ENCODE measurements around the gene FMO1. TPM values are rescaled to one million over a fixed set of nuclear protein-coding genes. Genes with fewer than 3 reads are reported as not detected.
A peak's percentile ranks its signal among the peaks of the same experiment; 100 is the strongest.
"Not testable (repeated sequence)": the region's sequence is repeated elsewhere in the genome, so short reads cannot be mapped to it uniquely, and the experiment has no call there.

FMO1 gene
- total RNA-seq, 1 experiment from 2014 or later, result not detected

DNA sequence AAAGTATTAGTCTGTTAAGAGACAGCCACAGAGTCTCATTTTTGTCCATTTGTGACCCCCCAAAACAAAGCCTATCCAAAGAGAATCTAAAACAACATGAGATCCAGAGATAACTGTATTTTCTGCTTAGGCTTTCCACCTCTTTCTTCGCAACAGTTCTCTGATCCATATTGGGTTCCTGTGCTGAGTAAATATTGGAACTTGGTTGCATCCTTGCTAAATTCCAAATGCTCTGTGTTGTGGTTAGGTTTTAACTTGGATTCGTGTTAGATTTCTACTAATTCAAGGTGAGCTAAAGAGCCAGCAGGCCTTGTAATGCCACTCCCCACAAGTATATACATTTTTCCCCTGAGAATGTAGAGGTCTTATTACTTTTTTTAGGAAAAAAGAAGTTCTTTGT, 29.2 kb downstream of the FMO1 start:
- Histone ChIP-seq H3K27ac (ENCODE audit: low read length) (no peak overlapping the region), H3K4me1 (ENCODE audit: low read length) (peaks cover 3% of the 10 kb centered on the region; the same call in 1 of the 2 replicates), H3K4me3 (ENCODE audit: low read length) (no peak overlapping the region), H3K36me3 (ENCODE audit: insufficient read depth, low read length) (no peaks in the 10 kb centered on the region), H3K4me2 (ENCODE audit: low read depth, low read length, poor library complexity, severe bottlenecking) (no peak overlapping the region), H3K9ac (ENCODE audit: low read length) (no peak overlapping the region), H2AFZ (ENCODE audit: low read length) (no peak overlapping the region), H3K27me3 (ENCODE audit: low read length) (no peaks in the 10 kb centered on the region), H3K9me2 (replicated peaks; ENCODE audit: insufficient read depth, low read length) (no peaks in the 10 kb centered on the region), H4K20me1 (ENCODE audit: insufficient read depth, low read depth, low read length) (no peaks in the 10 kb centered on the region), H3K9me3 (ENCODE audit: low read length) (no peaks in the 10 kb centered on the region), H3K79me2 (ENCODE audit: low read length) (no peaks in the 10 kb centered on the region)
- no peak for DNase-seq

DNA sequence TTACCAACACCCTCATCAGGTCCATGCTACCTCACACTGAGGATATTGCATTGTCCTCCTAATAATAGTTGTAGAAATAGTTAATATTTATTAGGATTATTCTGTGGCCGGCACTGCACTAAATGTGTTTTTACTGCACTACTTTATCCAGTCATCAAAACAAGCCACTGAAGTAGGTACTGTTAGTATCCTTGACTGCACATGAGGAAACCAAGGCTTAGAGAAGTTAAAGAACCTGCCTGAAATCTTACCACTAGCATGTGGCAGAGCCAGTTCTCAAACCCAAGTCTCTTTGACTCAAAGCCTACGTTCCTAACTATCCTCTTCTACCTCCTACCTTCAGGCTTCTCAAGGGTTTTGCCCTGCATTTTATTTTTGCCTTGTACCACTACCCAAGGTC, 30.9 kb downstream of the FMO1 start:
- no peak overlapping the region for H3K4me2 ChIP-seq (ENCODE audit: low read depth, low read length, poor library complexity, severe bottlenecking)
- H3K9me3 ChIP-seq (ENCODE audit: low read length), result no peaks in the 10 kb centered on the region
- no peaks in the 10 kb centered on the region for H3K27me3 ChIP-seq (ENCODE audit: low read length)
- H3K9me2 ChIP-seq (replicated peaks; ENCODE audit: insufficient read depth, low read length), result no peaks in the 10 kb centered on the region
- H3K4me1 ChIP-seq (ENCODE audit: low read length), result peaks cover 3% of the 10 kb centered on the region; the same call in 1 of the 2 replicates
- H3K27ac ChIP-seq (ENCODE audit: low read length), result no peak overlapping the region
- H4K20me1 ChIP-seq (ENCODE audit: insufficient read depth, low read depth, low read length), result no peaks in the 10 kb centered on the region
- no peak overlapping the region for H3K4me3 ChIP-seq (ENCODE audit: low read length)
- H3K9ac ChIP-seq (ENCODE audit: low read length), result no peak overlapping the region
- H3K79me2 ChIP-seq (ENCODE audit: low read length), result no peaks in the 10 kb centered on the region
- H2AFZ ChIP-seq (ENCODE audit: low read length), result no peak overlapping the region
- H3K36me3 ChIP-seq (ENCODE audit: insufficient read depth, low read length), result no peaks in the 10 kb centered on the region
- no peak for DNase-seq

DNA sequence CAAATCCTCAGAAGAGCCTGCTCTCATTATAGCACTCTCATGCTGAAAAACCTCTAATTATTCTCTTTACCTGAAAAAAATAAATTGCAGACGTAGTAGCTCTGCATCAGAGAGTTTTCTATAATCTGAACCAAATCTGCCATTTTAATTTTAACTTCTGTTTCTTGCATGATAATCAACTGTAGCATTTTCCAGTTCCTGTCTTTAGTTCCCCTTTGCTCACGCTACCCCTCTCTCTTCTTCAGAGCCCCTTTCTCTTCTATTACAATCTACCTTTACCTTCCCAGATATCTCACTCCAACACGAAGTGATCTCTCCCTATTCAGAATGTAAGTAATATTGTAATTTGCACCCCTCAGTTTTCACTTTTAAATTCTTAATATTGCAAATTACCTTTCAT, 31.4 kb downstream of the FMO1 start:
- H3K79me2 ChIP-seq (ENCODE audit: low read length), result no peaks in the 10 kb centered on the region
- no peaks in the 10 kb centered on the region for H3K9me3 ChIP-seq (ENCODE audit: low read length)
- H3K4me3 ChIP-seq (ENCODE audit: low read length), result no peak overlapping the region
- no peaks in the 10 kb centered on the region for H3K27me3 ChIP-seq (ENCODE audit: low read length)
- DNase-seq, result no peak
- no peak overlapping the region for H3K4me2 ChIP-seq (ENCODE audit: low read depth, low read length, poor library complexity, severe bottlenecking)
- H3K9ac ChIP-seq (ENCODE audit: low read length), result no peak overlapping the region
- no peaks in the 10 kb centered on the region for H4K20me1 ChIP-seq (ENCODE audit: insufficient read depth, low read depth, low read length)
- H3K9me2 ChIP-seq (replicated peaks; ENCODE audit: insufficient read depth, low read length), result no peaks in the 10 kb centered on the region
- H3K4me1 ChIP-seq (ENCODE audit: low read length), result peaks cover 3% of the 10 kb centered on the region; the same call in 1 of the 2 replicates
- peak overlapping the region; percentile 57; the same call in 1 of the 2 replicates for H2AFZ ChIP-seq (ENCODE audit: low read length)
- H3K27ac ChIP-seq (ENCODE audit: low read length), result no peak overlapping the region
- H3K36me3 ChIP-seq (ENCODE audit: insufficient read depth, low read length), result no peaks in the 10 kb centered on the region

DNA sequence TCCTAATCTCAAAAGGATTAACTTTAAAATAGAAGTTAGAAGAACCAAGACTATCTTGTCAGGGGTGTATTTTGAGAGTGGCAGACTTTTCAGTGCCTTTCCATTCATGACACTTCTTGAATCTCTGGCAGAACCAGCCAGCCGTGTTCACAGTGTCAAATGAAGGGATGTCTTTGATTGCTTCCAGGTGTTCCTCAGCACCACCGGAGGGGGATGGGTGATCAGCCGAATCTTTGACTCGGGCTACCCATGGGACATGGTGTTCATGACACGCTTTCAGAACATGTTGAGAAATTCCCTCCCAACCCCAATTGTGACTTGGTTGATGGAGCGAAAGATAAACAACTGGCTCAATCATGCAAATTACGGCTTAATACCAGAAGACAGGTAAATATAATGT, 32.3 kb downstream of the FMO1 start:
- no peak for DNase-seq
- Histone ChIP-seq H3K27ac (ENCODE audit: low read length) (no peak overlapping the region), H4K20me1 (ENCODE audit: insufficient read depth, low read depth, low read length) (no peaks in the 10 kb centered on the region)

DNA sequence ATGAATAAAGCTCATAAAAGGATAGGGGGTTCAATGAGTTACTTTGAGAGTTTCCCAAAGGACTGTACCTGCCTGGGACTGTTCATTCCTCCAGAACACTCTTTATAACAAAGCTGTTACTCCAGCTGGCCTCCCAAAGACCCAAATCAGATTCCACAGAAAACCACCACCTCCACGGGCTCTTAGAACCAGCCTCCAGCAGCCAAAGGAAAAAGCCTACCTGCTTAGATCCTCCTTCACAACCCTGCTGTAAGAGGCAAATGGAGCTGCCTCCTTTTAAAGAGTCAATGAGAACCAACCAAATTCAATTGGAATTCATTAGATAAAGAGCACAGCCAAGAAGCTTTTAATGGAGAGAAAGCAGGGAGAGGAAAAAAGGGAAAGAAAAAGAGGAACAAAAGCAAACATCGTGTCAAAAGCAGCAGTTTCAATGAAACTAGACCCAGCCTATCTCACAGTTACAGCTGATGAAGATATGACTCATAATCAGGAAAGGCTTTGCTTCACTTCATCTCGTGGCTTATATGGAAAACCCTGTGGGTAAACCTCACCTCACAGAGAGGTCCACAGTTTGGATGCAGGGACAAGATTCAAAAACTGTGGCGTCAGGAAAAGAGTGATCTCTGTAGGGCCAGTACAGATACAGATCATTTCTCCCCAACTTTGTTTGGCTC, 37.9 kb downstream of the FMO1 start:
- H3K4me2 ChIP-seq (ENCODE audit: low read depth, low read length, poor library complexity, severe bottlenecking), result no peak overlapping the region

More for the DNA sequence above, 32.3 kb downstream of the FMO1 start:
- H3K9me3 ChIP-seq (ENCODE audit: low read length), result no peaks in the 10 kb centered on the region
- H3K4me3 ChIP-seq (ENCODE audit: low read length), result no peak overlapping the region
- peaks cover 3% of the 10 kb centered on the region; the same call in 1 of the 2 replicates for H3K4me1 ChIP-seq (ENCODE audit: low read length)
- H3K9me2 ChIP-seq (replicated peaks; ENCODE audit: insufficient read depth, low read length), result no peaks in the 10 kb centered on the region
- no peaks in the 10 kb centered on the region for H3K79me2 ChIP-seq (ENCODE audit: low read length)
- H3K36me3 ChIP-seq (ENCODE audit: insufficient read depth, low read length), result no peaks in the 10 kb centered on the region
- H3K9ac ChIP-seq (ENCODE audit: low read length), result no peak overlapping the region
- no peak overlapping the region for H2AFZ ChIP-seq (ENCODE audit: low read length)
- H3K27me3 ChIP-seq (ENCODE audit: low read length), result no peaks in the 10 kb centered on the region
- H3K4me2 ChIP-seq (ENCODE audit: low read depth, low read length, poor library complexity, severe bottlenecking), result no peak overlapping the region

DNA sequence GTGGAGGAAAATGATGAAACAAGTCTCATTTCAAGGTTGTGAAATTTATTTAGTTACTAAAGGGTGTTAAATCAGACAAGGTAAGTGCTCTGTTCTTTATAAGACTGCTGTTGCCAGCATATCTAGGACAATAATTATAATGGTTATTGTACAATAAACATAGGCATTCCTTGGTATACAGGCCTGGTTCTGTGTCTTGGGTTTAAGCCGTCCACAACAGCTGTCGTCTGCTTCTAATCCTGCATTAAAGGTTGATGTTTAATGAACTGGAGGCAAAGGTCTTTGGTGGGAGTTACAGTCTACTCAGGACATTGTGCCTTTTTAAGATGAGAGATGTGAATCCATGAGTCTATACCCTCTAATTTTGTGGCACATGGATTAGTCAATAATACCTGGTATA, 42.3 kb downstream of the FMO1 start:
- Histone ChIP-seq H4K20me1 (ENCODE audit: insufficient read depth, low read depth, low read length) (no peaks in the 10 kb centered on the region), H3K4me1 (ENCODE audit: low read length) (peaks cover 3% of the 10 kb centered on the region; the same call in 1 of the 2 replicates), H3K27ac (ENCODE audit: low read length) (no peak overlapping the region), H3K36me3 (ENCODE audit: insufficient read depth, low read length) (no peaks in the 10 kb centered on the region), H3K4me2 (ENCODE audit: low read depth, low read length, poor library complexity, severe bottlenecking) (no peak overlapping the region), H3K4me3 (ENCODE audit: low read length) (no peak overlapping the region), H3K9ac (ENCODE audit: low read length) (no peak overlapping the region), H3K9me2 (replicated peaks; ENCODE audit: insufficient read depth, low read length) (no peaks in the 10 kb centered on the region), H3K9me3 (ENCODE audit: low read length) (no peaks in the 10 kb centered on the region), H2AFZ (ENCODE audit: low read length) (no peak overlapping the region), H3K27me3 (ENCODE audit: low read length) (no peaks in the 10 kb centered on the region), H3K79me2 (ENCODE audit: low read length) (no peaks in the 10 kb centered on the region)
- no peak for DNase-seq

More for the DNA sequence above, 37.9 kb downstream of the FMO1 start:
- DNase-seq, result no peak
- Histone ChIP-seq H3K4me1 (ENCODE audit: low read length) (no peaks in the 10 kb centered on the region), H3K9me2 (replicated peaks; ENCODE audit: insufficient read depth, low read length) (no peaks in the 10 kb centered on the region), H2AFZ (ENCODE audit: low read length) (no peak overlapping the region), H3K27ac (ENCODE audit: low read length) (no peak overlapping the region), H3K79me2 (ENCODE audit: low read length) (no peaks in the 10 kb centered on the region), H3K9me3 (ENCODE audit: low read length) (no peaks in the 10 kb centered on the region), H4K20me1 (ENCODE audit: insufficient read depth, low read depth, low read length) (no peaks in the 10 kb centered on the region), H3K36me3 (ENCODE audit: insufficient read depth, low read length) (no peaks in the 10 kb centered on the region), H3K4me3 (ENCODE audit: low read length) (no peak overlapping the region), H3K27me3 (ENCODE audit: low read length) (no peaks in the 10 kb centered on the region), H3K9ac (ENCODE audit: low read length) (no peak overlapping the region)

DNA sequence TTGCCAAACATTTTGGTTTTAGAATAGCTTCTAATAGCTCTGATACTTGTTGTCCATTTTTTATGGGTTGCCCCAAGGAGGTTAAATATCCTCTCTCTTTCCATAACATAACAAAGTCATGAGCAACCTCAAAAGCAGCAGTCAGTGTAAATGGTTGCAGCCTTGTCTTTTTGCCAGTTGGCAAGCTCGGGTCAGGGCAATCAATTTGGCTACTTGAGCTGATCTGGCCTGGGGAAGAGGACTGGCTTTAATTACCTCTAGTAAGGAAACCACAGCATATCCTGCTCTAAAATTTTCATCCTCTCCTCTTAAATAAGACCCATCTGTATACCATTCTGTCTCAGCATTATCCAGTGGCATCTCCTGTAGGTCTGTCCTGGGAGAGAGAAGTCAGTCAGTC, 44.5 kb downstream of the FMO1 start:
- Histone ChIP-seq H2AFZ (ENCODE audit: low read length) (no peak overlapping the region), H3K4me2 (ENCODE audit: low read depth, low read length, poor library complexity, severe bottlenecking) (no peak overlapping the region), H3K36me3 (ENCODE audit: insufficient read depth, low read length) (no peaks in the 10 kb centered on the region), H4K20me1 (ENCODE audit: insufficient read depth, low read depth, low read length) (no peaks in the 10 kb centered on the region), H3K79me2 (ENCODE audit: low read length) (no peaks in the 10 kb centered on the region), H3K27me3 (ENCODE audit: low read length) (no peaks in the 10 kb centered on the region), H3K9ac (ENCODE audit: low read length) (no peak overlapping the region), H3K4me1 (ENCODE audit: low read length) (peaks cover 14% of the 10 kb centered on the region), H3K27ac (ENCODE audit: low read length) (no peak overlapping the region), H3K9me3 (ENCODE audit: low read length) (no peaks in the 10 kb centered on the region; the same call in 1 of the 2 replicates), H3K9me2 (replicated peaks; ENCODE audit: insufficient read depth, low read length) (no peaks in the 10 kb centered on the region), H3K4me3 (ENCODE audit: low read length) (no peak overlapping the region)
- no peak for DNase-seq

DNA sequence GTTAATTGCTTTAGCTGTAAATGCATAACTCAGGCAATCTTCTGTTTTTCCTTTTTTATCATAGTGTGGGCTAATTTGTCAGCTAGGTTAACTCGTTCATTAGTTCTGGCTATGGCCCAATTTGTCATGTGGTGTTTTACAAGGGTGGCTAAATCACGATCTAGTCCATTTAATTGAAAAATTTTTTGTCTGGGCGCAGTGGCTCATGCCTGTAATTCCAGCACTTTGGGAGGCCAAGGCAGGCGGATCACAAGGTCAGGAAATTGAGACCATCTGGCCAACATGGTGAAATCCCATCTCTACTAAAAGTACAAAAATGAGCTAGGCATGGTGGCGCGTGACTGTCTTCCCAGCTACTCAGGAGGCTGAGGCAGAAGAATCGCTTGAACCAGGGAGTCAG, 47.1 kb downstream of the FMO1 start:
- peaks cover 13% of the 10 kb centered on the region for H3K9me3 ChIP-seq (ENCODE audit: low read length)
- H3K4me1 ChIP-seq (ENCODE audit: low read length), result peaks cover 14% of the 10 kb centered on the region
- H3K79me2 ChIP-seq (ENCODE audit: low read length); H2AFZ ChIP-seq (ENCODE audit: low read length); H3K36me3 ChIP-seq (ENCODE audit: insufficient read depth, low read length); H4K20me1 ChIP-seq (ENCODE audit: insufficient read depth, low read depth, low read length); H3K27ac ChIP-seq (ENCODE audit: low read length); H3K4me3 ChIP-seq (ENCODE audit: low read length); H3K9ac ChIP-seq (ENCODE audit: low read length); DNase-seq; H3K4me2 ChIP-seq (ENCODE audit: low read depth, low read length, poor library complexity, severe bottlenecking); H3K9me2 ChIP-seq (replicated peaks; ENCODE audit: insufficient read depth, low read length); H3K27me3 ChIP-seq (ENCODE audit: low read length): not testable (repeated sequence)

Data from Karpas-422 (cell line).